Stimulated activated naive CD4-positive, alpha-beta T cell treated with Interleukin-2 at 50 U/mL for 16 hours (primary cell): Measurements from ENCODE around the gene SMAD3.
A peak's percentile ranks its signal among the peaks of the same experiment; 100 is the strongest.

Source experiments
- DNase-seq: peaks from one replicate; lab custom pipeline; 2025; lab: John Stamatoyannopoulos, UW

Gene SMAD3

DNA sequence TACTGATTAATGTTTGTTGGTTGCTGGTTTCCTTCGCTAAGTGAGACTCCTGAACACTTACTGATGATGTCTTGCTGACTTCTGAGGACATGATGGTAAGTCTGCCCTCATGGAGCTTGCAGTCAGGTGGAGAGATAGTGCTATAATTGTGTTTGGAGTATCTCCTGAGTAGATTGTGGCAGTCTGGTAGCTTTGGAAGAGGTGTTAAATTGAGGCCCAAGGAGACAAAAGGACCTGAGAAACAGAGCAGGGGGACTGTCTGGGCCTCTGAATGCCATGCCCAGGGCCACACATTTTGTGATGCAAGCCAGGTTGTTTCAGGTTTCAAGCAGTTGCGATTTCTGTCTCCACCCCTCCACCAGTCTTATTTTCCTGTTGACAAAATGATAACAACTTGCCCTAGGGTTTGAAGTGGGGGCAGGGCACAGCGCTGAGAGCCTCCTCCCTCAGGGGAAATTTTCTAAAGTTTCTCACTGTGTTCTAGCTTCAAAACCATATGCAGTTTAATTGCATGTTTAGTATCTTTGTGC is 16.7 kb downstream of the SMAD3 start:
- peak; percentile 79 for DNase-seq

DNA sequence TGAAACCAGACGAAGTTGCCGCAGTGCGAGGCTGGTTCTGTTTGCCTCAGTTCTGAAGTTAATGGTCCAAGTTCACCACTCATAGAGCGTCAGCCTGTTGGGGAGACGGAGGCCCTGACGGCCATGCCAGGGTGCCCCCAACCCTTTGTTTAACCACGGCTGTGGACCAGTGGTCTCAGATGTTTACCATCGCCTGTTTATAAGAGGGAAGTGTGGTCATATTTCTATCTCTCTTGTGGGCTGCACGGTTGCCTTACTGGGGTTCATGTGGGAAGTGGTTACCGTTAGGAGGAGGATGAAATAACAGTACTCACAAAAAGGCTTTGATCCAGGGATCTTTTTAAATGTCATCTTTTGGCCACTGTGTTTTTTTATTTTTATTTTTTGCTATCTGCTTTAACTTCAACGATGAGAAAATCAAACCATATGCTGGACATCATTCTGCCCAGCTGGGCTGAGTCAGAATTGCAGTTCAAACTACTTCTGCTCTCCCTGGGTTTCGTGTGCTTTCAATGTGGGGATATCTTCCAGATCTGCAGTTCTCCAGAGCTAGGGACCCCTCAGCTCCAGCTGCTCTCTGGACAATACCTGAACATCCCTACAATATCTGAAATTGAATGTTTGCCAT is 17.8 kb downstream of the SMAD3 start:
- DNase-seq: no peak

DNA sequence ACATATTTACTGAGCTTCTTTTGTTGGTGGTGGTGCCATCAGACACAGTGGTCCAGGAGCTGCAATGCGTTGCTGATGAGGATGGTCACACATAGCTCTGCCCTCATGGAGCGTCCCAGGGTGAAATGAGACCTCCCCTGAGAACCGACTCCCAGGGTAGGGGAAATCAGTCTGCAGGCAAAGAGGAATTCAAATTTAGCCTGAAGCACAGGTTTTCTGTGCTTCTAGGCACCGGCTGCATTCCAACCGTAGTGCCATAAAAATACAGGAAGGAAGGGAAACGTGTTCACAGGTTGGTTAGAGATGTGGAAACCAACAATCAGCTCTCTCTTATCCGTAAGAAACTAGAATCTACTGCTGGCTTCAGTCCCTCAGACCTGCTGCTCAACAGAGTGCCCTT is 19.2 kb downstream of the SMAD3 start:
- no peak for DNase-seq

DNA sequence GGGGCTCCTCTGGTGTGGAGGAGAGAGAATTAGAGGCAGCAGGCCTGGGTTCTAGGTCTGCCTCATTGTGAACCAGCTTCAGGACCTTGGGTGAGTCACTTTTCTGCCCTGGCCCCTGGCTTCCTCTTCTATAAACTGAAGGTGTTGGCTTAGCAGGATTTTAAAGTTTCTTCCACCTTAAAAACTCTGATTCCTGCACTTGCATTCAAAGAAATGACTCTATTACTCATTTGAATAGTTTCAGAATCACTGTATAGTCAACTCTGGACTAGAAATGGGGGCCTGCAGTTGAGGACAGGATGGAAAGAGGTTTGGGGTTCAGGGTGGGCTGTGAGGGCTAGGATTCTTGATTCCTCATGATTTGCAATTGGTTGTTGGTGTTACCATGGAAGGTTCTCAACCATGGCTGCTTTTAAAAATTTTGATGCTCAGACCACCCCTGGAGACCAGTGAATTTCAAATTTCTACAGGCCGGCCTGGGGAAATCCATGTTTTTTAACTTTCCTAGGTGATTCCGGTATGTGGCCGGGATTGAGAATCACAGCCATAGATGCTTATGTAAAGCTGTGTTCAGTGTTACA is 19.9 kb downstream of the SMAD3 start:
- DNase-seq: peak; percentile 67

DNA sequence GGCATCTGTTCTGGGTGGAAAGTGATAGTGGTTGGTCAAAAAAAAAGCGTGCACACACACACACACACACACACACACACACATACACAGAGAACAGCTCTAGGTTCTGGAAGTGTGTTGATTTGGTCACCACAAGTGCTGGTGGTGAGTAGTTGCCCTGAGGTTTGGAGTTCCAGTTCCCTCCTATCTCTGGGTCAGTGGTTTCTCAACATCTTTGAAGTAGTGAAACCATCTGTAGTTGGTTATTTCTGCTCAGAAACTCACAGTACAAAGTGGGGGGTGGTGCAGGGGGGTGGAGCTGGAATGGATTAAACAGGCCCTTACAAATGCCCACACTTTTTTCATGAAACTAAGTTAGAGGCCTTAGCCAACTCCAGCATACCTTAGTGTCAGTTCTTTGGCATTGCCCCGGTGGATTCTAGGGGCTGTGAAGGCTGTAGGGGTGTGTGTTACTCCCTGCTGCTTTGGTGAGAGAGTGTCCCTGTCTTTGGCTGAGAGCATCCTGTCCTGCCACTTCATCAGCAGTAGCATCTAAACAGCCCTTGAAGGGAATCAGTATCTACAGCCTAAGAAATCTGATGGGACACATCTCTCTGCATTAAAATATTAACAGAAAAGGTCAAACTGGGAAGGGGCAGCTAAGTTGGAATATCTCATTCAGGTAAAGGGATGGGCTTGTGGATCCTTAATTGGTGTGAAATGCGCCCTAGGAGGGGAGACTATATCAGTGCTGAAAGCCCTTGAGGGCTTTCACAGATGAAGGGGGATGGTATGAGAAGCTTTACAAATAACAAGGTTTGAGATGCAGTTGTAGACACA is 20.6 kb downstream of the SMAD3 start:
- peak; percentile 61 for DNase-seq

DNA sequence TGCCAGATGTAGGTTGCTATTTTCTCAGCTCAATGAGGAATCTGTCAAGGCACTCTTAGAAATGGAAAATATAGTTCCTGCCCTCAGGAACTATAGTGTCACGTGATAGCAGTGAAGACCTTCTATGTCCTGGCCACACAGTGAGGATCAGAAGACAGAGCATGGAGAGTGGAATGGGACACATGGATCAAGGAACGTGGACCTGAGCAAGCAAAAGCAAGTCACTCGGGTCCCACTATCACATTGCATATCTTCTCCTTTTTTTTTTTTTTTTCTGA is 21.2 kb downstream of the SMAD3 start:
- no peak for DNase-seq

DNA sequence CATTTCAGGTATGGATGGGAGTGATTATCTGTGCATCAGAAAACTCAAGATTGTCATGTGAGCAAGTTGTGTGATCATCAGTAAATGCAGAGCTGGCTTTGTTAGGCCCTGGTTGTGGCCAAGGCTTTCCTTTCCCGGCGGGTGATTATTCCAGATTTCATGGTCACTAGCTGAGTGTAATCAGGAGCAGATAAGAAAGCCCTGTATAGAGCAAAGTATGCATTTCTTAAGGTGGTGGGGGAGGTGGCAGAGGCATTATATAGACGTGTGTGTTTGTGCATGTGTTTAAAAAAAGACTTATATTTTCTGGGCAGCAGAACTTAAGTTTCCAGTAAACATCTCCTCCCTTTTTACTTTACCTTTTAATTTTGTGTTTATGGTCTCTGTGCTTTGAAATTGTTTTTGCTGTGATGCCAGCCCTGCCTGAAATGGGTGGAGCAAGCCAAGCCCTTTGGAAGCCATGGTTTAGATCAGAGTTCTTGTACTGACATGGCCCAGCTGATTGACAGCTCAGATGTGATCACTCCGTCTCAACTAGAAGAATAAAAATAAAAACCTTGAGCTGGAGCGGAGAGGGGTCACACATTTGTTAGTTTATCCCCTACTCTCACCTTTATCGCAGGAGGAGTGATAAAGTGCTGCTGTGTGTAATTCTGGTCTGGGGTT is 22.2 kb downstream of the SMAD3 start:
- no peak for DNase-seq

DNA sequence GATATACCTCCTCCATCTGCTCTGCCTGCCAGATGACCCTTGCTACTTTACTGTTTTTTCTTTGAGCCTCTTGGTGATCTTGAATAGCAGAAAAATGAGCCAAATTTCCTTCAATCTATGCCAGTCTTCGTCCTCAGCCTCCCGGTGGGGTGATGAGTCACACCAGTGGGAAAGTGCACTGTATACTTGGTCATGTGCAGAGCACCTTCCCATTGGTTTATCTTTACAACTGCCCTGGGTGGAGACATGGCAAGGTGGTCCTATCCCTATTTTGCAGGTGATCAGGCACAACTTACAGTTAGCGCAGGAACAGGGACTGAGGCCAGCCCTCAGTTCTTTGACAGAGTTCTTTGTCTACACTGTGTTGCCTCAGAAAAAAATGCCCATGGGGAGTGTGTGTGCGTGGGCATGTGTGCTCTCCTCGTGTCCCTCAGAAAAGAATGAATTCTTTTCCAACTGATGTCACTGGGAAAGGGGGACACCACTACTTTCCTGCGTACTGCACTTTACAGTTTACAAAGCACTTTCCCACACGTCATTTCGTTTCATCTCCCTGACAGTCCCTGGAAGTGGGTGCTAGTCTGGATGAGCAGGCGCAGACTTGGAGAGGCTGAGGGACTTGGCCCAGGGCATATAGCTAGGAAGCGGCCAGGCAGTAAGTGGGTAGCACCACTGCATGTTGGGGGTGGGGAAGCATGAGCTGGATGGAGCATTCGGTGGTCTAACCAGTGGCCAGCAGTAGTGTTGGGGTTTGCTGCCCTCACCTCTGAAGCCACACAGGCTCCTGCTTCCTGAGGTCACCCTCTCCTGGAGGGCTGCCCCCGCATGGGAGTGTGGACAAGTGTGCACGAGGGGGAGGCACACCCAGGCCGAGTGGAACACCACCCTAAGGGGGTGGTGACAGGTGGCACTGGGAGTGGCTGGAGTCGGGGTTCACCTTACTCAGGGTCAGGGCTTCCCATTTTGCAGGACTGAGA is 24.1 kb downstream of the SMAD3 start:
- no peak for DNase-seq

DNA sequence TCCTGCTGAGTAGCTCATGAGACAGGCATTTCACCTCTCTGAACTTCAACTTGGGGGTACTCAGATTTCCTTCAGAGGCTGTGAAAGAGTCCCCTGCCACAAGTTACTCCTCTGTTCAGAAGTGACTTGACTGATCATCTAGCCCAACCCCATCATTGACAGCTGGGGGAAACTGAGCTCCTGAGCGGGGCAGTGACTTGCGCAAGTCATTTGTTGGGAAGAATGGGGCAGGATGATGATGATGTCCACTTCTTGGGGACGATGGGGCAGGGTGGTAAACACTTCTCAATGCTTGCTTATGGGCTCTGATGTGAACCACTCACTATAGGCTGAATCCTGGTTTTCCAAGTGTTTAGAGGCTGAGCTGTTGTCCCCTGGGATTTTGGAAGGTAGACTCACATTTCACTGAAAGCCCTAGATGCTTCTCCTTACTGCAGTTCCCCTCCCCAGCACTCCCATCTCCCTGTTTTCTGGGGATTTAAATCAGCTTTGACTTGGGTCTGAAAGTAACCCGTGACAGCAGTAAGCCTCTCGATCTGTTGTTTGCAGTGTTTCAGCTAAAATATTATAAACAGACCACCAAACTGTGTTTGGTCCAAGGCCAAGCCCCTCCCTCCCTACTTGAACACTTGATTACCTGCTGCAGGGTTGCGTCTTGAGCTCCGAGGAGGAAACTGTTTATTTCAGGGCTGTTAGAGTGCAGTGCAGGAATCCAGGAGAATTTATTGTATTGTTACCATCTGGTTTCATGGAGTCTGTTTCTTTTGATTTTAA is 25.1 kb downstream of the SMAD3 start:
- no peak for DNase-seq

DNA sequence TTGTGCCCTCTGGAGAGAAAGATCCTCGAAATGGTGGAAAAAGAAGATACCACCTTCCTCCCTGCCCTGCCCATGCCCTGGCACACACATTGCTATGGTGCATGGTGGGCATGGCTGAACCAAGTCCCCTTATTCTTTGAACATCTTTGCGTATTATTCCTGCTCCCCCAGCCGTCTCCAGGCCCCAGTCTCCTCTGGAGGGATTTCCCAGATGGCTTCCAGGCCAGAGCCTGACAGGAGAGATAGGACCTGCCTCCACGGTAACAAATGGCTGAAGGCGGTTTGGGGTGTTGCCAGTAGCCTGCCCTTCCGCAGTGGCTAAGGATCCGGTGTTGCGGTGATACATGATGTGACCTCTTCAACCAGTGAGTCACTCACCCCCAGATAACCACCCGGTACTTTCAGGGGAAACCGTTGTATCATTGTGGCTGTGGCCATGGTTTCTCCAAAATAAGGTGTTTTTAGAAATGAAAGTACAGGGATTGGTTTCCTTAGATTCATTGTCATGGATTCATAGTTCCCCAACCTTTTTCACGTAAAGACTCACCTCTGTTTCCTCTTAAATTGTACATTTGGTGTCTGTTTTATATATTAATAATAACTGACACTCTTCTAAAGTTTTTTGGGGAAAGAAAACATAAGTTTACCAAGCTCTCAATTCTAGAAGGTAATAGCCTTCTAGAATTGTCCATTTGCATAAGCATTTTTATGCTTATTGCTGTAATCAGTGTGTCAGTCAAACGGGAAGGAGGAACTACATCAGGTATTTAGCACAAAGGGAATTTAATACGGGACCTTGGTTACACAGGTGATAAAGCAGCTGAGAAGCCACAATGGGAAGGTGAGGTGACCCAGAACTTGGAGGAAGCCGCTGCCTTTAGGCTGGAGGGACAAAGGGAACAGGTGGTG is 25.9 kb downstream of the SMAD3 start:
- peak; percentile 77 for DNase-seq

DNA sequence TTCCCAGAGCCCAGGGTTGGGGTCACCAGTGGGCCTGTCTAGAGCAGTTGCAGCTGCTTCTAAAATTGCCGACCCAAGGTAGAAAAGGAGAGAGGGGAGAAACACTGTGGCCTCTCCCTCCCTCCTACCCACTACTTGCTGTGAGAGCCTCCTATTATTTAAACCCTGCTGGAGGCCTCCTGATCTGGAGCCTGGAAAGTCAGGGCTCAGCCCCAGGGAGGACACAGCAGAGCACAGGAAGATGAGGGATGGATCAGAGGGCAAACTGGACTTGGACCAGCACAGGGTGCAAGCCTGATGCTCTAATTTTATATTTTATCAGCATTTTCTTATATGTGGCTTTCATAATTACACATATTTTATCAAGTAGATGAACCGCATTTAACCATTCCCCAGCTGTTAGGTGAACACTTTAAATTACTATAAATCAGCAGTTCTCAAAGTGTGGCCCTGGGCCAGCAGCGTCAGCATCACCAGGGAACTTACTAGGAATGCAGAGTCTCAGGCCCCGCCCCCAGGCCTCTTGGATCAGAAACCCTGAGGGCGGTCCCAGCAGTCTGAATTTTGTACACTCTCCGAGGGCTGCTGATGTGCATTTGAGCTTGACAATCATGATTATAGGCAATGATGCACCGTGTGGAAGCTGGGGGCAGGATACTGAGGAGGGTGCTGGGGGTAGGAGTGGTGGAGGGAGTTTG is 26.7 kb downstream of the SMAD3 start:
- no peak for DNase-seq

DNA sequence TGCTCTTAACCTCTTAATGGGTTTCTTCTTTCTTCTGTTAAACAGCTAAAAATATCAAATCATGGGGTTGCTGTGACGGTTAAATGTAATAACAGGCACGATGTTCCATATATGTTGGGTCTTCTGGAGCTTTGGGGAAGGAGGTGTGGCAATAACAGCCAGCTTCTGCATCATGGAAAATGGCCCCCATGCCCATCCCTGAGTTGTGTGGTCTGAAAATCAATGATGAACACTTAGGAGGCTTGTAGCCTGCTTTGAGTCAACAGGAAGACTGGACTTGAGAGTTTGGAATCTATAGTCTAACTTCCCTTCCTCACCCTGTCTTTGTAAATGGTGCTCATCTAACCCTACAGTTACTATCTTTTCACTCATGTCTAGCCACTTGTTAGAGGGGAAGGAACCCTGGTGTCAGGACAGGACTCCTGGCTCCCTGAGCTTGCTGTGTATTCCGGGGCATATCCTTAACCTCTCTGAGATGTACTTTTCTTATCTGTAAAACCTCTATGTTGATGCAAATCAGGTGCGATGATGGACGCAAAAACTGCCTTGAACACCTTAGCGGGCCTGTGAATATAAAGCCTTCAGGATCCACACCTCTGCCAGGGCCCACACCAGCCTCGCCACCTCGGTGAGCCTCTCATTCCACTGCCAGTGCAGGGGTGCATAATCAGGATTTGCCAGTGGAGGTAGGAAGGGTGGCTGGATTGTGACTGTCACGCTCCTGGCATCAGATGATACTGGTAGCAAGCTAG is 27.5 kb downstream of the SMAD3 start:
- no peak for DNase-seq

DNA sequence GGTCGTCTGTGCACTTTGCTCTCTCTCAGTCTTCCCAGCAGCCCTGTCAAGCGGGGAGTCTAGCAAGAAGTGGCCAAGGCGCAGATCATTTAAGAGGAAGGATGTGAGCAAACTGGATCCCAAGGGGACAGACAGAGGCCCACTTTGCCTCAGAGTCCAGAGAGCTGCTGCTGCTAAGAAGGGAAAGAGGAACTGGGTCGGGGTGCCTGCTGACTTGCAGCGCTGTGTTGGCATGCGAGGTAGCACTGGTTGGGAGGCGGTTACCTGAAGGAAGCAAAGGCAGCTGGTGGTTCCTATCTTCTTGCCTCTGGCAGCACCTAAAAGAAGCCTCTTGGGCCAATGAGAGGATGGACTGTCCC is 28.1 kb downstream of the SMAD3 start:
- DNase-seq: no peak

DNA sequence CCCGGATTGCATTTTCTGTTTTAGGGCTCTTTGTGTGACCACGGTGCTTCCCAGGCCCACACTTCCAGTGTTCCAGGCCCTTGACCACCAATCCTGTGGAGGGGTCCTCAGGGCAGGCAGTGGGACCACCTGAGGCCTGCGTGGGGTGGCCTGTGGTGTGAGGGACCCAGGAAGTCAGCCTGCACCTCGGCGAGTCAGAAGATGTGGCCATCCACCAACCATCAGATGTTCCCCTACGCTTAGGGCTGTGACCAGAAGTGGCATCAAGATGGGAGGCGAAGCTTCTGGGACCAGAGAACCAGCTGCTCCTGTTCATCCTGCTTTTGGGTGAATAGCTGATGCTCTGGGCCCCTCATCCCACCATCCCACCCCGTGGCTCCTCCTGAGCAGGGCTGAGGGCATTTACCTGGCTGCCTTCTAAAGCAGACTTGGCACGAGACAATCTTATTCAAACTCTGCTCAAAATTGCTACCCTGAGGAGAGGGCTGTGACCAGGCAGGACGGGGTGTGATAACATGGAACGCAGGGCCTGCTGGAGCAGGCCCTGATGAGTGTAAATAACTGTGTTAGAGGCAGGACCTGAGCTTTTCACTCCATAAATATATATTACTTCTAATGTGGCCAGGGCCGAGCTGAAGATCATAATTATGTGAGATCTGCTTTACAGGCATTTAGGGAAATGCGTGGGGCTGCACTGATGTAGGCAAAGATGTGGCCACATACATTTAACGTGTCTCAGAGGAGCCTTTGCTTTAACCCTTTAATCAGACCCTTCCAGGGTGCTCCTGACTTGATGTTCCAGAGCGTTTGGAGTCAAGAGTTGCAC is 28.8 kb downstream of the SMAD3 start:
- DNase-seq: no peak

DNA sequence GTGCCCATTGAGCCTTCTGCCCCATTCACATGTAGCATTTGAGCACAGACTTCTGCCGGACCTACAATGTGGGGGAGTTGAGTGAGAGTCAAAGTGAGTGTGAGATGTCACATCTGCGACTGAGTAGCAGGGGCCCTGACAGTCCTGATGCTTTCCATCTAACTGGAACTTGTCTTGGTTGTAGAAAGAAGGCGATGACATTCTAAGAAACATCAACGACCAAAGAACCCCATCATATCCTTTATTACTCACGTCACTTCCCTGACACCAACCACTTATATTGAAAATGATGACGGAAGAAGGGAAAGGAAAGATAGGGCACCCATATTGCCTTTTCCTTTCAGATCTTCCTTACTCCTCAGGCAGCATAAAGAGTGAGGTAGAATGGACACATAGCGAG is 30.5 kb downstream of the SMAD3 start:
- no peak for DNase-seq

DNA sequence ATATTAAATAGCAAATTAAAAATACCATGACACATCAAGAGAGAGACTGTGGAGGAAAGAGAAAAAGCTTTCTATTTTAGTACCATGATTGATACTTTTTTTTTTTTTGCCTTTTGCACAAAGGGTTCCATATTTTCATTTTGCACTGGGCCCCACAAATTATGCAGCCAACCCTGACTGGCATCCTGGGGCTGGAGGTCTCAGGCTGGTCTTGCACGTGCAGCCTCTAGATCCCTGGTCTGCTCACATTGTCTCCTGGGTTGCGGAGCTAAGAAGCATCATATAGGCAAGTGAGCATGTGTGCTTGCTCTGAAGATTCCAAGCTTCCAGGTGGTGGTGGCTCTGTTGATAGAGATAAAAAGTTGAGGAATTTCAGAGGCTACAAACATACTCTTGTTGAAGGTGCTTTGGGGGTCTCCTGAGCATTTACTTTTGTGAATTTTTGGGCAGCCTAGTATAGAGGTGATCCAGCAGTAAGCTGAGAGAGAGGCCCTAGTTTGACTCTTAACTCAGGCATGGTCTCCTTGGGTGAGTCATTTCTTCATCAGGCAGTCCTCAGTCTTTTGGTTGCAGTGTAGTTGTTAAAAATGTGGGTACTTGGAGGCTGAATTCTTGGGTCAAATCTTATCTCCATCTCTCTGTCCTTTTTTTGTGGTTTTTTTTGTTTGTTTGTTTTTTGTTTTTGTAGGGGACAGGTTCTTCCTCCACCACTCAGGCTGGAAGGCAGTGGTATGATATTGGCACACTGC is 31.3 kb downstream of the SMAD3 start:
- no peak for DNase-seq

DNA sequence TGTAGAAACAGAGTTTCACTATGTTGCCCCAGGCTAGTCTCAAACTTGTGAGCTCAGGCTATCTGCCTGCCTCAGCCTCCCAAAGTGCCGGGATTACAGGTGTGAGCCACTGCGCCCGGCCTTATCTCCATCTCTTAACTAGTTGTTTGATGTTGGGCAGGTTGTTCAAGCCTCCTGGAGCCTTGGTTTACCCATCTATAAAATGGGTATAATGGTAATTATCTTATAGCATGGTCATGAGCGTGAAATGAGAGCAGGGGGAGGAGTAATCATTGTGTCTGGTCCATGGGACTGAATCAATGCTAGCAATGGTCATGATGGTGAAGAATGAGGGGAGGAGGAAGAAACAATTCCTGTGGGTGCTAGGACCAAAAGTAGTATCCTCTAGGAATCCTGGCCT is 32.0 kb downstream of the SMAD3 start:
- DNase-seq: no peak
